Tibial nerve (tissue), 4 donors: ENCODE results near the gene CHAMP1.

Source experiments
- EP300 ChIP-seq, 2 donors: sonication (generic); formaldehyde crosslinking; IDR thresholded peaks; one replicate each; pipeline ENCODE4 v1.6.1; 2017; ENCODE audit warnings: antibody characterized with exemption in 2 of 2, mild to moderate bottlenecking in 1 of 2
- POLR2A ChIP-seq, 2 donors: fragments of 450-650 bp; IDR thresholded peaks; one replicate each; pipeline ENCODE4 v1.6.1; 2017; ENCODE audit warnings: antibody characterized with exemption in 2 of 2, mild to moderate bottlenecking in 2 of 2, moderate library complexity in 2 of 2
- TF ChIP-seq, protein P1 (sequence below), 5 experiments: fragments of 200-600 bp in 3 of 5; fragments of 450-650 bp in 2 of 5; sonication (generic) in 3 of 5; IDR thresholded peaks; one replicate each; pipeline ENCODE4 v1.5.1; 2016 to 2019; ENCODE audit warnings: antibody characterized with exemption in 5 of 5, mild to moderate bottlenecking in 3 of 5, moderate library complexity in 2 of 5

GRCh38 chr13:114296902-114297301 is 17.4 kb upstream of the CHAMP1 start:
- TF ChIP-seq, protein P1, sequence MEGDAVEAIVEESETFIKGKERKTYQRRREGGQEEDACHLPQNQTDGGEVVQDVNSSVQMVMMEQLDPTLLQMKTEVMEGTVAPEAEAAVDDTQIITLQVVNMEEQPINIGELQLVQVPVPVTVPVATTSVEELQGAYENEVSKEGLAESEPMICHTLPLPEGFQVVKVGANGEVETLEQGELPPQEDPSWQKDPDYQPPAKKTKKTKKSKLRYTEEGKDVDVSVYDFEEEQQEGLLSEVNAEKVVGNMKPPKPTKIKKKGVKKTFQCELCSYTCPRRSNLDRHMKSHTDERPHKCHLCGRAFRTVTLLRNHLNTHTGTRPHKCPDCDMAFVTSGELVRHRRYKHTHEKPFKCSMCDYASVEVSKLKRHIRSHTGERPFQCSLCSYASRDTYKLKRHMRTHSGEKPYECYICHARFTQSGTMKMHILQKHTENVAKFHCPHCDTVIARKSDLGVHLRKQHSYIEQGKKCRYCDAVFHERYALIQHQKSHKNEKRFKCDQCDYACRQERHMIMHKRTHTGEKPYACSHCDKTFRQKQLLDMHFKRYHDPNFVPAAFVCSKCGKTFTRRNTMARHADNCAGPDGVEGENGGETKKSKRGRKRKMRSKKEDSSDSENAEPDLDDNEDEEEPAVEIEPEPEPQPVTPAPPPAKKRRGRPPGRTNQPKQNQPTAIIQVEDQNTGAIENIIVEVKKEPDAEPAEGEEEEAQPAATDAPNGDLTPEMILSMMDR (IDR thresholded peaks at IDR 0.05): no peak
- TF ChIP-seq POLR2A (IDR thresholded peaks at IDR 0.05): no peak
- no peak for TF ChIP-seq EP300 (IDR thresholded peaks at IDR 0.05)
